Peyer's patch (tissue), 4 donors: ENCODE results near the gene SHLD1. TPM values are rescaled to one million over a fixed set of nuclear protein-coding genes. Genes with fewer than 3 reads are reported as not detected.
"Not testable (repeated sequence)": the region's sequence is repeated elsewhere in the genome, so short reads cannot be mapped to it uniquely, and the experiment has no call there.

Experiments used
- DNase-seq, 3 donors: peaks; one replicate each; pipeline ENCODE4 v3.0.0-alpha.2; 2017 to 2019
- H3K27ac ChIP-seq, 4 donors: fragments of 200-600 bp; sonication (generic); one replicate each; pipeline ENCODE4 v1.5.1; 2016 to 2019
- H3K27me3 ChIP-seq, 2 donors: fragments of 200-600 bp; sonication (generic); one replicate each; pipeline ENCODE4 v1.5.1; 2019
- H3K36me3 ChIP-seq, 3 donors: fragments of 200-600 bp; sonication (generic); one replicate each; pipeline ENCODE4 v1.5.1; 2016 to 2019
- H3K4me1 ChIP-seq, 4 donors: fragments of 200-600 bp; sonication (generic); one replicate each; pipeline ENCODE4 v1.5.1; 2016 to 2019
- H3K4me3 ChIP-seq, 4 donors: fragments of 200-600 bp; sonication (generic); 1 replicate in 3 of 4; 2 replicates in 1 of 4; pipeline ENCODE4 v1.5.1; 2016 to 2019; ENCODE audit warnings: mild to moderate bottlenecking in 1 of 4
- H3K9me3 ChIP-seq, 4 donors: fragments of 200-600 bp; sonication (generic); one replicate each; pipeline ENCODE4 v1.5.1; 2016 to 2019; ENCODE audit warnings: mild to moderate bottlenecking in 1 of 4
- POLR2A ChIP-seq, 2 donors: fragments of 450-650 bp; IDR thresholded peaks; one replicate each; pipeline ENCODE4 v1.5.1; 2017; ENCODE audit warnings: antibody characterized with exemption in 2 of 2, mild to moderate bottlenecking in 2 of 2, moderate library complexity in 2 of 2
- total RNA-seq, 4 donors: library from RNA; depleted of rRNA; stranded (reverse); fragments of >200 nt; gene quantifications; one replicate each; pipeline ENCODE4 v1.1.0, GENCODE V29; 2016
- TF ChIP-seq, protein P1 (sequence below), 6 experiments: fragments of 450-650 bp in 4 of 6; fragments of 200-600 bp in 2 of 6; sonication (generic) in 1 of 6; IDR thresholded peaks; one replicate each; pipeline ENCODE4 v1.5.1; 2017 to 2019; ENCODE audit warnings: antibody characterized with exemption in 6 of 6, mild to moderate bottlenecking in 3 of 6, moderate library complexity in 1 of 6

Gene SHLD1, protein sequence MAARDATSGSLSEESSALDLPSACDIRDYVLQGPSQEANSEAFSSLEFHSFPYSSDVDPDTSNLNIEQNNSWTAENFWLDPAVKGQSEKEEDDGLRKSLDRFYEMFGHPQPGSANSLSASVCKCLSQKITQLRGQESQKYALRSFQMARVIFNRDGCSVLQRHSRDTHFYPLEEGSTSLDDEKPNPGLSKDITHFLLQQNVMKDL
- 10 to 100 TPM in 3 of 4 donors, 1 to 10 TPM in 1; 8.4 to 15.5 (median 12.3) TPM for total RNA-seq

DNA sequence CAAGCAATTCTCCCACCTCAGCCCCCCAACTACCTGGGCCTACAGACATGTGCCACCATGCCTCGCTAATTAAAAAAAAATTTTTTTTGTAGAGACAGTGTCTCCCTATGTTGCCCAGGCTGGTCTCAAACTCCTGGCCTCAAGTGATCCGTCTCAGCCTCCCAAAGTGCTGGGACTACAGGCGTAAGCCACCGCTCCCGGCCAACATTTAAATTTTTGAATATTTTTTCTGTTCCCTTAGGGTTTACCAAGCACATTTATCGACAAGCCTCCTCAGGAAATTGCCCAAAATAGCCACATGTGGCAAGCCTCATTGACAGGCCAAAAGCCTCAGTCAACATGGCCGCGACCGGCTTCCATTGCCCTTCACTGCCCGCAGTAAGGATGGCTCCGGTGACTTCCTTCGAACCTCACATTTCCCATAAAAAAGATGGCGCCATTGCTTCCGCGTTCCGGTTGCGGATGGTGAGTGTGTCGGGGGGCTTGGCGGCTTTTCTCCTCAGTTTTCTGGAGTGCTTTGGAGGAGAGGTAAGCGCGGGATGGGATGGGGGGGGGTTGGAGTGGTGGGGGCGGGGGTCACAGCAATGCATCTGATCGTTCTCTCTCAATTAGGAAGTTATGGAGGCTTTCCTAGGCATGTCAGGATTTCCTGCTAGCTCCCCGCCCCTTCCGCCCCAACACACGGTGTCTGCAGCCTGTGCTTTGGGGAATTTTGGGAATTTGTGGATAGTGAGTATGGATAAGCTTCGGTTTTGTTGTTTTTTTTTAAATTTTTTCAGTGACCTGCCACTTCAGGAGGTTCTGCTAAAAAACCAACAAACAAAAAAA lies at the start of gene SHLD1:
Gene SHLD1, plus strand, starts transcription at position 450 of the 828 bp plus-strand sequence. CDS start 22,465 bp downstream, outside the sequence.
- Histone ChIP-seq H3K27ac (peak within 1 kb of the TSS; percentile 86 to 89 (median 88)), H3K4me1 (peaks cover 0 to 39% (median 0%) of the 10 kb centered on the region in 4 donors), H3K27me3 (no peaks in the 10 kb centered on the region), H3K9me3 (no peaks in the 10 kb centered on the region), H3K36me3 (no peaks in the 10 kb centered on the region), H3K4me3 (peak within 1 kb of the TSS; percentile 59 to 68 (median 62))
- TF ChIP-seq, protein P1, sequence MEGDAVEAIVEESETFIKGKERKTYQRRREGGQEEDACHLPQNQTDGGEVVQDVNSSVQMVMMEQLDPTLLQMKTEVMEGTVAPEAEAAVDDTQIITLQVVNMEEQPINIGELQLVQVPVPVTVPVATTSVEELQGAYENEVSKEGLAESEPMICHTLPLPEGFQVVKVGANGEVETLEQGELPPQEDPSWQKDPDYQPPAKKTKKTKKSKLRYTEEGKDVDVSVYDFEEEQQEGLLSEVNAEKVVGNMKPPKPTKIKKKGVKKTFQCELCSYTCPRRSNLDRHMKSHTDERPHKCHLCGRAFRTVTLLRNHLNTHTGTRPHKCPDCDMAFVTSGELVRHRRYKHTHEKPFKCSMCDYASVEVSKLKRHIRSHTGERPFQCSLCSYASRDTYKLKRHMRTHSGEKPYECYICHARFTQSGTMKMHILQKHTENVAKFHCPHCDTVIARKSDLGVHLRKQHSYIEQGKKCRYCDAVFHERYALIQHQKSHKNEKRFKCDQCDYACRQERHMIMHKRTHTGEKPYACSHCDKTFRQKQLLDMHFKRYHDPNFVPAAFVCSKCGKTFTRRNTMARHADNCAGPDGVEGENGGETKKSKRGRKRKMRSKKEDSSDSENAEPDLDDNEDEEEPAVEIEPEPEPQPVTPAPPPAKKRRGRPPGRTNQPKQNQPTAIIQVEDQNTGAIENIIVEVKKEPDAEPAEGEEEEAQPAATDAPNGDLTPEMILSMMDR (IDR thresholded peaks at IDR 0.05): no peak
- TF ChIP-seq POLR2A (IDR thresholded peaks at IDR 0.05): no peak
- DNase-seq: peak; percentile 77 to 91 (median 80)

DNA sequence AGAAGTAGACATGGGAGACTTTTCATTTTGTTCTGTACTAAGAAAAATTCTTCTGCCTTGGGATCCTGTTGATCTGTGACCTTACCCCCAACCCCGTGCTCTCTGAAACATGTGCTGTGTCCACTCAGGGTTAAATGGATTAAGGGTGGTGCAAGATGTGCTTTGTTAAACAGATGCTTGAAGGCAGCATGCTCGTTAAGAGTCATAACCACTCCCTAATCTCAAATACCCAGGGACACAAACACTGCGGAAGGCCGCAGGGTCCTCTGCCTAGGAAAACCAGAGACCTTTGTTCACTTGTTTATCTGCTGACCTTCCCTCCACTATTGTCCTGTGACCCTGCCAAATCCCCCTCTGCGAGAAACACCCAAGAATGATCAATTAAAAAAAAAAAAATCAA lies 47.9 kb upstream of the SHLD1 start:
- not testable (repeated sequence) for DNase-seq

DNA sequence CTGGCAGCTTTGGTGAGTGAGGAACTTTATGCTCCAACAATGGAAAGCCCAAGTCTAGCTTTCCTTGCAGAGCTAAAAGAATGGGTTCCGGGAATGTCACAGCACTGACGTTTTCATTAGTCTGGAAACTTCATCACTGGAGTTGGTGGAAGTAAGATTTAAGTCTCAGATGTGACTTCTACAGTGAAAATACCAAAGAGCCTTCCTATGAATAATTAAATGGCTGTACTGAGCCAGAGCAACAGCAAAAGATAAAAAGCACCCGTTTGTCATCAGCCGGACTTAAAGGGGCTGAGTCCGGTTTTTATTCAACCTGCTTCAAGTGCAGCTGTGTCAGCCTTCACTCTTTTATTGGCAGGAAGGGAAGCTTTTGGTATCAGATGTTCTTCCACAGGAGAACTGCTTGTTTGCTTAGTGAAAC lies 46.5 kb upstream of the SHLD1 start:
- H3K27ac ChIP-seq: no peak overlapping the region
- H3K4me1 ChIP-seq: no peaks in the 10 kb centered on the region
- DNase-seq: no peak
- H3K9me3 ChIP-seq: no peaks in the 10 kb centered on the region
- H3K27me3 ChIP-seq: no peaks in the 10 kb centered on the region
- H3K36me3 ChIP-seq: no peaks in the 10 kb centered on the region
- H3K4me3 ChIP-seq: no peak overlapping the region
- TF ChIP-seq, protein P1 (IDR thresholded peaks at IDR 0.05): no peak
- no peak for TF ChIP-seq POLR2A (IDR thresholded peaks at IDR 0.05)

More for the DNA sequence above, 47.9 kb upstream of the SHLD1 start:
- not testable (repeated sequence) for H3K4me1 ChIP-seq, H3K27ac ChIP-seq, H3K4me3 ChIP-seq, H3K9me3 ChIP-seq, H3K27me3 ChIP-seq, H3K36me3 ChIP-seq

DNA sequence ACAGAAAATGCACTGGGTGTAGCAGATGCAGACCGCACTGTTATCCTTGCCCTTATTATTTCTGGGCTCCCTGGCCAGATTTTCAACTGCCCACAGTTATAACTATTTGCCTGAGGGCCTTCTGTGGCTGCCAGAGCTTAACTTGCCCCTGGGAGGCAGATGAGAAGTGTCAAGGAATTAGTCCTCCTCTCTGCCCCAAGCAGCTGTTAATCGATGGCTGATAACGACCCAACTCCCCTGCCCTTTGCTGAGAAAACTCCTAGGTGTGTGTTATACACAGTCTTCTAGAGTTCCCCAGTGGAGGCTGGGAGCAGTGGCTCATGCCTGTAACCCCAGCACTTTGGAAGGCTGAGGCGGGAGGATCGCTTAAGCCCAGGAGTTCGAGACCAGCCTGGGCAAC lies 44.4 kb upstream of the SHLD1 start:
- H3K27me3 ChIP-seq: no peaks in the 10 kb centered on the region
- H3K4me1 ChIP-seq: no peaks in the 10 kb centered on the region
- no peak overlapping the region for H3K4me3 ChIP-seq
- no peaks in the 10 kb centered on the region for H3K36me3 ChIP-seq
- no peak overlapping the region for H3K27ac ChIP-seq
- no peak for TF ChIP-seq POLR2A (IDR thresholded peaks at IDR 0.05)
- TF ChIP-seq, protein P1 (IDR thresholded peaks at IDR 0.05): no peak
- no peak for DNase-seq
- H3K9me3 ChIP-seq: no peaks in the 10 kb centered on the region

DNA sequence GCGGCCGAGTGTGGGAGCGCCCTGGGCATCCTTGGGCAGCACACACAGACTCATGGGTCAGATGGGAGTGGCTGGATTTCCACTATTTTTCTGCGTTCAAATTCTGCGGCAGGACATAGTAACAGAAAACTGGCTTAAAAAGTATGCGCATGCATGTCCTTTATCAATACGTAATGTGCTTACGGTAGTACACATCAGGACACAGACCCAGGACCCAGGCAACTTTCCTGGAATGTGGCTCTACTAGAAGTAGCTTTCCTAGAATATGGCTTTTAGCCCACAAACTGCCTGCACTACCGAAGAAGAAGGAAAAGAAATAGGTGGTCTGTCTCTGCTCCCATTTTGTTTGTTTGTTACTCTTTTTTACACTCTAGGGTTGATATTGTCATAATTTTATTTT lies 43.4 kb upstream of the SHLD1 start:
- no peaks in the 10 kb centered on the region for H3K9me3 ChIP-seq
- H3K36me3 ChIP-seq: no peaks in the 10 kb centered on the region
- DNase-seq: no peak
- no peak for TF ChIP-seq POLR2A (IDR thresholded peaks at IDR 0.05)
- TF ChIP-seq, protein P1 (IDR thresholded peaks at IDR 0.05): no peak
- H3K27ac ChIP-seq: no peak overlapping the region
- no peak overlapping the region for H3K4me3 ChIP-seq
- H3K27me3 ChIP-seq: no peaks in the 10 kb centered on the region
- H3K4me1 ChIP-seq: no peaks in the 10 kb centered on the region

DNA sequence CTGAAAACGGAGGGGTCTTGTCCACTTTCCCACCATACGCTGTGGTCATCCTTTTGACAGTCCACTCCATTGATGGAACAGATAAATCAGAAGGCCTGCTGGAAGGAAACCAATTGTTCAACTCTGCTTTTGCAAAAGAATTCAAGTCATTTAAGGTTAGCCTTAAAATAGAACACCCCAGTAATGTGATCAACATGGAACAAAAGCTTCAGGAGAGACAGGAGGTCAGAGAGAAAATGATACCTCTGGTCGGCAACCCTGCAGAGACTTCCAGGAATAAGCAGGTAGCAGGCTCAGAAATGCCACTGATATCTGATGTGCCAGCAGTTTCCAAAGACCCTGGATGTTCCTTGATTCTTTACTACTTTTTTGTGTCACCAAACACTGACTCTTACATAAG lies 39.6 kb upstream of the SHLD1 start:
- Histone ChIP-seq H3K4me1 (peaks cover 0 to 6% (median 0%) of the 10 kb centered on the region in 4 donors), H3K4me3 (no peak overlapping the region), H3K9me3 (peaks cover 0 to 3% (median 0%) of the 10 kb centered on the region in 4 donors), H3K36me3 (no peaks in the 10 kb centered on the region), H3K27ac (no peak overlapping the region), H3K27me3 (no peaks in the 10 kb centered on the region)
- no peak for DNase-seq
- TF ChIP-seq, protein P1 (IDR thresholded peaks at IDR 0.05): no peak
- no peak for TF ChIP-seq POLR2A (IDR thresholded peaks at IDR 0.05)
